T-cell (primary cell): ENCODE measurements around the gene FIZ1. TPM values are rescaled to one million over a fixed set of nuclear protein-coding genes. Genes with fewer than 3 reads are reported as not detected.

Experiments used
- ATAC-seq, 4 experiments: fragments of 200-7000 bp in 3 of 4; fragments of 150-1000 bp in 1 of 4; cut with Tn5 transposase; replicated peaks in 1 of 4; 1 replicate in 3 of 4; 2 replicates in 1 of 4; pipeline ENCODE4 v1.10.0; 2021; ENCODE audit warnings: moderate library complexity in 3 of 4, mild to moderate bottlenecking in 2 of 4, moderate number of reproducible peaks in 1 of 4
- CTCF ChIA-PET, 2 donors: fragments of 300-600 bp; sonication (Branson Sonifier 250); formaldehyde crosslinking; loops; one replicate each; lab custom pipeline; 2022; ENCODE audit warnings: antibody characterized with exemption in 2 of 2; lab: Charles Lee
- POLR2A ChIA-PET, 2 donors: fragments of 300-600 bp; sonication (Branson Sonifier 250); formaldehyde crosslinking; loops; one replicate each; lab custom pipeline; 2022; ENCODE audit warnings: antibody characterized with exemption in 2 of 2; lab: Charles Lee
- DNase-seq, 35 experiments: peaks; one replicate each; pipeline versions ENCODE4 v3.0.0 to v3.0.0-alpha.2; 2013 to 2023
- H3K27ac ChIP-seq: one replicate; pipeline ENCODE4 v1.5.1; 2013; ENCODE audit warnings: low read length
- H3K27me3 ChIP-seq, 2 experiments: replicated peaks in 1 of 2; 1 replicate in 1 of 2; 2 replicates in 1 of 2; pipeline versions ENCODE4 v1.6.1 to v1.7.0; 2013; ENCODE audit warnings: low read length in 1 of 2, mixed read lengths in 1 of 2; ENCODE audit not compliant: control insufficient read depth in 2 of 2, insufficient read depth in 2 of 2; ENCODE audit errors: extremely low read depth in 1 of 2
- H3K36me3 ChIP-seq, 2 donors: 1 replicate in 1 of 2; 2 replicates in 1 of 2; pipeline versions ENCODE4 v1.6.1 to v1.7.0; 2013; ENCODE audit warnings: low read length in 1 of 2; ENCODE audit not compliant: control insufficient read depth in 2 of 2, insufficient read depth in 1 of 2; ENCODE audit errors: extremely low read depth in 1 of 2
- H3K4me1 ChIP-seq, 2 experiments: 1 replicate in 1 of 2; 2 replicates in 1 of 2; pipeline versions ENCODE4 v1.6.1 to v1.7.0; 2013; ENCODE audit warnings: low read length in 2 of 2, mixed read lengths in 1 of 2; ENCODE audit not compliant: insufficient read depth in 2 of 2, control insufficient read depth in 1 of 2; ENCODE audit errors: extremely low read depth in 1 of 2
- H3K4me3 ChIP-seq, 2 donors: 1 replicate in 1 of 2; 2 replicates in 1 of 2; pipeline versions ENCODE4 v1.5.1 to v1.7.0; 2013; ENCODE audit warnings: mild to moderate bottlenecking in 2 of 2, low read length in 1 of 2, moderate library complexity in 1 of 2; ENCODE audit not compliant: control insufficient read depth in 1 of 2; ENCODE audit errors: extremely low read depth in 1 of 2
- H3K9me3 ChIP-seq: 2 replicates; pipeline ENCODE4 v1.7.0; 2013
- H3K27ac Mint-ChIP-seq, 2 donors: one replicate each; pipeline ENCODE4 v1.8.0; 2020 to 2021; ENCODE audit warnings: mild to moderate bottlenecking in 2 of 2, mixed read lengths in 2 of 2
- H3K27me3 Mint-ChIP-seq, 2 donors: one replicate each; pipeline ENCODE4 v1.8.0; 2021 to 2022; ENCODE audit warnings: mixed read lengths in 2 of 2
- H3K36me3 Mint-ChIP-seq: one replicate; pipeline ENCODE4 v1.8.0; 2021; ENCODE audit warnings: mixed read lengths
- H3K4me1 Mint-ChIP-seq, 3 donors: one replicate each; pipeline ENCODE4 v1.8.0; 2020 to 2022; ENCODE audit warnings: mixed read lengths in 3 of 3, mild to moderate bottlenecking in 1 of 3
- H3K4me3 Mint-ChIP-seq, 3 donors: one replicate each; pipeline ENCODE4 v1.8.0; 2020 to 2022; ENCODE audit warnings: mild to moderate bottlenecking in 3 of 3, mixed read lengths in 3 of 3, moderate library complexity in 3 of 3
- H3K9me3 Mint-ChIP-seq, 3 donors: one replicate each; pipeline ENCODE4 v1.8.0; 2020 to 2022; ENCODE audit warnings: mixed read lengths in 3 of 3
- WGBS: methylation state at CpG from one replicate; pipeline ENCODE4 v1.1.5; 2013; ENCODE audit warnings: missing lambda C conversion rate; ENCODE audit not compliant: insufficient coverage; 5-methylcytosine and 5-hydroxymethylcytosine counted together
- total RNA-seq, 35 experiments: library from RNA in 6 of 35; stranded (reverse) in 6 of 35; fragments of 120-200 nt in 1 of 35; gene quantifications; one replicate each; pipeline versions ENCODE4 v1.2.1 to v1.2.4 and lab custom pipeline; 2013 to 2026

The FIZ1 gene
- total RNA-seq, 5 donors from 2014 or later (not counting 1 experiment from before 2014, with no cell fraction given): 9.8 to 27.7 (median 19.0) TPM

- peaks cover 16 to 29% (median 16%) of the 10 kb centered on the region in 3 donors for H3K4me1 Mint-ChIP-seq
- no peak overlapping the region for H3K4me3 Mint-ChIP-seq
- H3K36me3 Mint-ChIP-seq: peaks cover 18% of the 10 kb centered on the region
- DNase-seq (no peak), ATAC-seq (no peak)
- Histone ChIP-seq H3K9me3 (no peaks in the 10 kb centered on the region), H3K36me3 (peaks cover 14 to 18% of the 10 kb centered on the region in 2 donors), H3K4me3 (no peak overlapping the region), H3K27me3 (peaks cover 0 to 17% of the 10 kb centered on the region in 2 experiments), H3K4me1 (peaks cover 15 to 27% of the 10 kb centered on the region in 2 experiments), H3K27ac (no peak overlapping the region)
- ChIA-PET POLR2A (no interaction called here), CTCF (no interaction called here)
- H3K27ac Mint-ChIP-seq: no peak overlapping the region
- no peaks in the 10 kb centered on the region for H3K27me3 Mint-ChIP-seq
- 73% methylated on average over 2 of the region's 10 CpGs for WGBS
- no peaks in the 10 kb centered on the region for H3K9me3 Mint-ChIP-seq
Observed at GRCh38 chr19:55590617-55591016, 8.7 kb downstream of the FIZ1 start.

- Histone ChIP-seq H3K4me3 (no peak overlapping the region), H3K27me3 (peaks cover 0 to 17% of the 10 kb centered on the region in 2 experiments), H3K9me3 (no peaks in the 10 kb centered on the region), H3K36me3 (peaks cover 10 to 16% of the 10 kb centered on the region in 2 donors), H3K27ac (no peak overlapping the region), H3K4me1 (peaks cover 17 to 29% of the 10 kb centered on the region in 2 experiments)
- no peaks in the 10 kb centered on the region for H3K9me3 Mint-ChIP-seq
- peaks cover 13% of the 10 kb centered on the region for H3K36me3 Mint-ChIP-seq
- H3K4me3 Mint-ChIP-seq: peak overlapping the region in 1 of 3 donors; percentile 11
- ChIA-PET POLR2A (no interaction called here), CTCF (interaction anchor here in 1 of 2 donors (0.6 kb wide), 1 partner anchor 31 kb away, joined by 3 read pairs; no protein-coding TSS in a partner anchor)
- peaks cover 0 to 2% of the 10 kb centered on the region in 2 donors for H3K27me3 Mint-ChIP-seq
- DNase-seq: no peak
- H3K4me1 Mint-ChIP-seq: peaks cover 20 to 34% (median 21%) of the 10 kb centered on the region in 3 donors
- H3K27ac Mint-ChIP-seq: no peak overlapping the region
- WGBS: 69% methylated on average over 4 of the region's 7 CpGs
- no peak for ATAC-seq
Observed at GRCh38 chr19:55590109-55590508, 9.2 kb downstream of the FIZ1 start.

GRCh38 chr19:55588738-55589137, 10.6 kb downstream of the FIZ1 start:
- Mint-ChIP-seq H3K27me3 (peaks cover 0 to 2% of the 10 kb centered on the region in 2 donors), H3K36me3 (peaks cover 7% of the 10 kb centered on the region), H3K9me3 (no peaks in the 10 kb centered on the region), H3K4me3 (no peak overlapping the region), H3K27ac (no peak overlapping the region), H3K4me1 (peaks cover 20 to 34% (median 23%) of the 10 kb centered on the region in 3 donors)
- POLR2A ChIA-PET: no interaction called here
- CTCF ChIA-PET: no interaction called here
- Histone ChIP-seq H3K27me3 (peaks cover 0 to 17% of the 10 kb centered on the region in 2 experiments), H3K4me3 (no peak overlapping the region), H3K4me1 (peaks cover 17 to 29% of the 10 kb centered on the region in 2 experiments), H3K27ac (no peak overlapping the region), H3K9me3 (no peaks in the 10 kb centered on the region), H3K36me3 (peaks cover 5 to 16% of the 10 kb centered on the region in 2 donors)
- WGBS: 89% methylated on average over 6 of the region's 8 CpGs
- ATAC-seq (no peak), DNase-seq (no peak)

- Histone ChIP-seq H3K36me3 (peaks cover 2 to 4% of the 10 kb centered on the region in 2 donors), H3K4me1 (peaks cover 17 to 29% of the 10 kb centered on the region in 2 experiments), H3K9me3 (no peaks in the 10 kb centered on the region), H3K27ac (no peak overlapping the region), H3K27me3 (peaks cover 0 to 17% of the 10 kb centered on the region in 2 experiments), H3K4me3 (peak overlapping the region; percentile 40 to 57)
- H3K27me3 Mint-ChIP-seq: peaks cover 0 to 2% of the 10 kb centered on the region in 2 donors
- ATAC-seq (peak; percentile 90 to 97 (median 94)), DNase-seq (peak; percentile 79 to 96 (median 89))
- H3K36me3 Mint-ChIP-seq: peaks cover 4% of the 10 kb centered on the region
- peak overlapping the region; percentile 77 to 83 (median 82) for H3K4me3 Mint-ChIP-seq
- H3K9me3 Mint-ChIP-seq: no peaks in the 10 kb centered on the region
- peaks cover 20 to 35% (median 25%) of the 10 kb centered on the region in 3 donors for H3K4me1 Mint-ChIP-seq
- CTCF ChIA-PET: interaction anchor here in 1 of 2 donors (0.6 to 1.2 kb wide), 3 partner anchors 13 to 66 kb away, joined by 3 to 5 read pairs (median 4); partner anchors contain the start of genes ZNF524 and ZNF865
- WGBS: 5% methylated on average over 17 of the region's 40 CpGs
- POLR2A ChIA-PET: interaction anchor here in 1 of 2 donors (0.7 kb wide), 1 partner anchor 53 kb away, joined by 3 read pairs; no protein-coding TSS in a partner anchor
- H3K27ac Mint-ChIP-seq: peak overlapping the region; percentile 78 to 82
Observed at GRCh38 chr19:55586976-55587668, 12.2 kb downstream of the FIZ1 start.

- Mint-ChIP-seq H3K9me3 (no peaks in the 10 kb centered on the region), H3K27ac (peak overlapping the region; percentile 79 to 82), H3K36me3 (no peaks in the 10 kb centered on the region), H3K4me1 (peaks cover 32 to 46% (median 38%) of the 10 kb centered on the region in 3 donors), H3K27me3 (peaks cover 0 to 2% of the 10 kb centered on the region in 2 donors), H3K4me3 (peak overlapping the region; percentile 77 to 83 (median 82))
- CTCF ChIA-PET: interaction anchor here in 1 of 2 donors (0.6 kb wide), 1 partner anchor 62 kb away, joined by 3 read pairs; the partner anchor contains the start of gene CCDC106
- DNase-seq: peak in 19 of 35 experiments; percentile 4 to 56 (median 38)
- peak; percentile 36 to 59 (median 42) for ATAC-seq
- 8% methylated on average over 31 of the region's 36 CpGs for WGBS
- Histone ChIP-seq H3K27ac (peak overlapping the region; percentile 18), H3K4me1 (peaks cover 23 to 40% of the 10 kb centered on the region in 2 experiments), H3K4me3 (peak overlapping the region; percentile 30 to 64), H3K27me3 (peaks cover 0 to 17% of the 10 kb centered on the region in 2 experiments), H3K36me3 (no peaks in the 10 kb centered on the region), H3K9me3 (no peaks in the 10 kb centered on the region)
- POLR2A ChIA-PET: interaction anchor here in 1 of 2 donors (0.6 kb wide), 1 partner anchor 15 kb away, joined by 5 read pairs; no protein-coding TSS in a partner anchor
Observed at GRCh38 chr19:55585658-55586339, 13.5 kb downstream of the FIZ1 start.

- Histone ChIP-seq H3K27me3 (peaks cover 0 to 17% of the 10 kb centered on the region in 2 experiments), H3K27ac (no peak overlapping the region), H3K4me1 (peaks cover 23 to 48% of the 10 kb centered on the region in 2 experiments), H3K9me3 (no peaks in the 10 kb centered on the region), H3K36me3 (no peaks in the 10 kb centered on the region), H3K4me3 (no peak overlapping the region)
- CTCF ChIA-PET: no interaction called here
- Mint-ChIP-seq H3K27me3 (peaks cover 0 to 2% of the 10 kb centered on the region in 2 donors), H3K27ac (peak overlapping the region; percentile 65 to 82), H3K36me3 (peaks cover 1% of the 10 kb centered on the region), H3K4me3 (peak overlapping the region in 1 of 3 donors; percentile 77), H3K4me1 (peaks cover 35 to 48% (median 42%) of the 10 kb centered on the region in 3 donors), H3K9me3 (no peaks in the 10 kb centered on the region)
- ATAC-seq (no peak), DNase-seq (no peak)
- 94% methylated on average over 7 of the region's 11 CpGs for WGBS
- POLR2A ChIA-PET: no interaction called here
Observed at GRCh38 chr19:55584871-55585270, 14.4 kb downstream of the FIZ1 start.
